GM12873 (cell line): ENCODE results near the gene ALLC.

Experiments used
- CTCF ChIP-seq: IDR thresholded peaks from 2 replicates; pipeline ENCODE4 v1.5.1; 2012; ENCODE audit warnings: low read depth, mild to moderate bottlenecking, moderate library complexity, low read length, control low read depth; ENCODE audit not compliant: insufficient read depth; ENCODE audit errors: missing control alignments

The ALLC gene

GRCh38 chr2:3613524-3613905 is 44.5 kb upstream of the ALLC start:
- no peak for TF ChIP-seq CTCF

GRCh38 chr2:3617198-3617890 is 40.7 kb upstream of the ALLC start:
- no peak for TF ChIP-seq CTCF

GRCh38 chr2:3618367-3618766 is 39.6 kb upstream of the ALLC start:
- TF ChIP-seq CTCF, result no peak

- no peak for TF ChIP-seq CTCF
Observed at GRCh38 chr2:3619033-3619432, 39.0 kb upstream of the ALLC start.

- no peak for TF ChIP-seq CTCF
Observed at GRCh38 chr2:3620834-3621233, 37.2 kb upstream of the ALLC start.

- no peak for TF ChIP-seq CTCF
Observed at GRCh38 chr2:3622967-3623366, 35.0 kb upstream of the ALLC start.

GRCh38 chr2:3624059-3624794 is 33.8 kb upstream of the ALLC start:
- no peak for TF ChIP-seq CTCF
